ENCODE measurements around the gene TRPM1.

TRPM1 gene

DNA sequence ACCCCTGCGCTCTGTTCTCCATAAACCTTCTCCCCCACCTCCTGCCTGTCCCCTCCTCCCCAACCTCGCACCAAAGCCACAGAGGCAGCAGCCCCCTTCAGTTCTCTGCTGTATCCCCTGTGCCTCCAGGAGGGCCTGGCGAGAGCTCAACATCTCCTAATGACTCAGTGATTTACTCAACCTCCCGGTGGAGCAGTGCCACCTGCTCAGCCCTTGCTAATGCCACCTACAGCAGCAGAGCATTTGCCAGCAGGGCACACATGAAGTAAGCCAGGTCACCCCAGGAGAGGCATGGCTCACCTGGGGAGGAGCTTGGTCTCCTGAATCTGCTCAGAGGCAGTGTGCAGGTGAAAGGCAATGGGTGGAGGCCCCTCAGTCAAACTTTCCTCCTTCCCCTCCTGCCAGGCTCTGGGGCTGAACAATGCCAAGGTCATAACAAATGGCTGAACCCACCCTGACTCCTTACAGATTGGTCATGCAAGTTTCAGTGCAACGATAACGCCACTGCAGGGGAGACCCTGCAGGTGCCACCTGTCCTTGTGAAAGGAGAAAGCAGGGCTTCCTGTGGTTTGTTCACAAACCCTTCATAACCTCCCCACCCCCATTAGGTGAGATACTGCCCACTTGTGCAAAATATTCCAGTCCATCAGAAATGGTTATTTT, 19.8 kb downstream of the TRPM1 start:
- DNase-seq, result no peak

DNA sequence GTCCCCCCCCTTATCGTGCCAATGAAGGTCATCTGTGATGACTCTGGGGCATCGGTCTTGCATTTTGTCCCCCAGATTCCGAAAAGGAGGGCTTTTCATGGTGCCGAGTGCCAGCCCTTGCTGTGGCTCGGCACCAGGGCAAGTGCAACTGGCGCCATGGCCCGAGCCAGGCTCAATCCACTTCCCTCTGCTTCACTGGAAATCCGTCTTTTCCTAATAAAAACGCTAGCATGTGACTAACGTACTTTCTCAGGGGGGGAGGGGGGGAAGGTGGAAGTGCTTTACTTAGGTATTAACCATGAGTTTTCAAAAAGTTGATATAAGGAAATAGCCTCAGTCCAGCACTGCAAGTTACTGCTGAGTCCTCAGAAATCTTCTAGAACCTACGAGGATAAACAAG, 20.5 kb downstream of the TRPM1 start:
- no peak for DNase-seq

DNA sequence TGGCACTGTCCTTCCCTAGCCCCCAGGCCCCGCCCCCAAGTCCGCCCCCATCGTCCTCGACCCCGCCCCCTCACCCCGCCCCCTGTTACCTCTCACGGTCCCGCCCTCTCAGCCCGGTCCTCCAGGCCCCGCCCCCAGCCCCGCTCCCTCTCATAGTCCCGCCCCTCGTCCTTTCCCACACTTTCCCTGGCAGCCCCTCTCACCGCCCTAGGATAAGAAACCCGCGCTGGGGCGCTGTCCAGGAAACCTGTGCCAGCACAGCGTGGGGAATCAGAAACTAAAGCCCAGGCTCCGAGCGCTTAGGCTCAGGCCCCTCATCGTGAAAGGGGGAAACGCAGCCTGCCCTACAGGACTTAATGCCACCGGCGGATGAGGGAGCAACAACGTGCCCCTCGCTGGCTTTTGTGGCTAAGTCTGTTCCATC, 20.9 kb downstream of the TRPM1 start:
- DNase-seq, result no peak

DNA sequence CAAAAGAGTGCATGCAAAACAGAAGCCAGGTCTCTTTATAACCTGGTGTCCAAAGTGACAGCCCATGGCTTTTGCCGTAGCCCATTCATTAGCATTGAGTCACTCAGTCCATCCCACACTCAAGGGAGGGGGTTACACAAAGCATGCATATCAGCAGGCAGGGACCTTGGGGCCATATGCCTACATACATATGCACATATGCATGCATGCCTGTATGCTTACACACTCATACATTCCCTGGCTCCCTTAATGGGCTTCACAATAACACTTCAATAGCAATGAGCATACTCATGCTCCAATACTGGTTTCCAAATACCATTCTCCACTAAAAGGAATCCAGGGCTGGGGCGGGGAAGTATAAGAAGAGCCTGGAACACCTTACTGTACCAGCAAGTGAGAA, 22.0 kb downstream of the TRPM1 start:
- no peak for DNase-seq

DNA sequence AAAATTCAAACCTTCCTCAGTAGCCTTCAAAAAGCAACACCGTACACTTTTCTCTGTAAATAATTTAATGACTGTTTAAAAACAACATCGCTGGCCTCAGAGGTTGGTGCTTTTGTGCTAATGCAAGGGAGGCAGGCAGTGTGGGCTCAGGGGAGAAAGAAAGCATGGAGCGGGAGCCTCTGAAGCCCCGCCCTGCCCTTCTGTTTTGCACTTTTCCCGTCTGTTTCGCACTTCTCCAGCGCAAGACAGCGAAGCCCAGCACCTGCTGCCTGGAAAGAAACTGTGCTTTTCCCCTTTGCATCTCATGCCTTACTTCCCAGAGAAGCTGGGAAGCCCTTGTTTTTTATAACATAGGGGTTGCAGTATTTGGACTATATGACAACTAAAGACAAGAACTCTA, 23.1 kb downstream of the TRPM1 start:
- DNase-seq, result no peak

DNA sequence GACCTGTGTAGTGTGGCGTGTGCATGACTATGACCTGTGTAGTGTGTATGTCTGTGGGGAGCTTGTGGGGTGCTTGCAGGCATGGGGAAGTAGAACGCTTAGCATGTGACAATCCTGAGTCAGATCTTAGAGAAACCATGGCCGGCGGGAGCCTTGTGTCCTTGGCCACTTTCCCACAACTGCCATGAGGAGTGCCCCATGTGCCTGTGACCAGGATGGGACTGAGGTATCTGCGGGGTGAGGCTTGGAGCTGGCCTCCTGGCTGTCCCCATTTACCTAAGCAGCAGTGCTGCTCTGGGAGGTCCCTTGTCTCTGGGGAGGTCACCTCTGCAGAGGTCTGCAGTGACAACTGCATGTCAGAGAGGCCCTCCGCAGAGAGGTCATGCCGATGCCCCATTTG, 23.6 kb downstream of the TRPM1 start:
- DNase-seq, result no peak

DNA sequence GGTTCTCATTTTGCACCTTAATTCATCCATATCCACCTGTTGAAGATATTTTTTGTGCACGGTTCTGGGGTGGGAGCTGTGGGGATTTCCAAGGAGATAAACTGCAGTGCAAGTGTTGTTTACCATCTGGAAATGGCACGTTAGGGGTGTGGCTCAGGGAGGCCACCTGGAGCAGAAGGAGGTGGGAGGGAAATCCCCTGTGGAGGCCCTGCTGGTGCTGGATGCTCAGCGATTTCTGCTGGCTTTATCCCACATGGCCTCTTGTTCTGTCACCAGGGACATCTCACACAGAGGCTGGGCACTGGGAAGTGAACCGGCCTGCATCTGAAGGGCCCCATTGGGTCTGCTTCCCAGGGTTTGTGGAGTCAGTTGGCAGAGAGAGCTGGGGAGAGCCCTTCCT, 24.3 kb downstream of the TRPM1 start:
- DNase-seq, result no peak

DNA sequence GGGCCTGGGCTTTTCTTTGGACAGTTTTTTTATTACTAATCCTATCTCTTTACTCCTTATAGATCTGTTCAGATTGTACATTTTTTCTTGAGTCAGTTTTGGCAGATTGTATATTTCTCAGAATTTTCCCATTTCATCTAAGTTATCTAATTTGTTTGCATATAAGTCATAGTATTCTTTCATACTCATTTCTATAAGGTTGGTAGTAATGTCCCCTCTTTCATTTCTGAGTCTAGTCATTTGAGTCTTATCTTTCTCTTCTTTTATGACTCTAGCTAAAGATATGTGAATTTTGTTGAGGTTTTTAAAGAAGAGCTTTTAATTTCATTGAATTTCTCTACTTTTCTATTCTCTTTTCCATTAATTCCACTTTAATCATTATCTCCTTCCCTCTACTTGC, 27.2 kb downstream of the TRPM1 start:
- DNase-seq, result no peak

DNA sequence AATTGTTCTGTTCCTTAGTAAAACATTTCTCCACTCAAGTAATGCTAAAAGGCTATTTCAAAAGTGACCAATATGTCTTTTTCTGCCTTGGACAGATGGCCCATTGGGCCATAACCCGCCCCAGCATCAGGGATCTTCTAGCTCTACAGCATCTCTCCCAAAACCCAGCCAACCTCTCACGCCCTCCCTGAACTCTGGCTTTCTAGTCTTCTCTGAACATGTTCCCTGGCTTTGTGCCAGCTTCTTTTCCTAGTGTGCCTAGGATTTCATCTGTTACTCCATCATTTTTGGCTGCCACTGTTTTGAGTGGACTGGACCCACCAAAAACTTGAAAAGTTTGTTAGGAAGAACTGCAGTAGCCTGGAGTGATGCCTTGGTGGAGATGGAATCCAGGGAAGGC, 30.7 kb downstream of the TRPM1 start:
- no peak for DNase-seq

DNA sequence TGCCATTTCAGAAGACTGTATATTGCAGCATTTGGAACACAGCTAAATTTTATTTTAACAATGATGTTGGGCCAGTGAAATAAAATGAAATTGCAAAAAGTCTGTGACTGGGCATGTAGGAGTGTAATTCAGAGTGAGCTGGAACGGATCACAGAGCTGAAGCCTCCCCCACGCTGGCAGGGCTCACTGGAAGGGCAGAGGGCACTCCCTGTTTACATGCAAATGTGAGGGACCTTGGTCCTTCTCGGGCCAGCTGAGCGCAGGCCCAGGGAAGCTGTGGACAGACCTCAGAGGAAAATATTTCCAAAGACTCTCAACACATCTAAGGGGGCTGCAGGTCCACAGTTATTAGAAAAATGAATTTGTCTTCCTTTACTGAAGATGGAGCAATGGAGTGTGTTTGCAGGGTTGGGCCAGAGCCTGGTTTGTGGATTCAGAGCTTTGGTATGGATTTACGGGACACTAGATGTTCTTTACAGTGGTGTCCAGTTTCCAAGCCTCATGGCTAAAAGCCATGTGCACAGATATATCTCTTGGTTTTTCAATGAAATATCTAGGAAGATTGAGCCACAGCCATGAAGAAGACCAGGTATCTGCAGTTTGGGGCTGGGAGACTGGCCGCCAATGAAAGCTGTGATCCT, 32.0 kb downstream of the TRPM1 start:
- DNase-seq, result no peak

DNA sequence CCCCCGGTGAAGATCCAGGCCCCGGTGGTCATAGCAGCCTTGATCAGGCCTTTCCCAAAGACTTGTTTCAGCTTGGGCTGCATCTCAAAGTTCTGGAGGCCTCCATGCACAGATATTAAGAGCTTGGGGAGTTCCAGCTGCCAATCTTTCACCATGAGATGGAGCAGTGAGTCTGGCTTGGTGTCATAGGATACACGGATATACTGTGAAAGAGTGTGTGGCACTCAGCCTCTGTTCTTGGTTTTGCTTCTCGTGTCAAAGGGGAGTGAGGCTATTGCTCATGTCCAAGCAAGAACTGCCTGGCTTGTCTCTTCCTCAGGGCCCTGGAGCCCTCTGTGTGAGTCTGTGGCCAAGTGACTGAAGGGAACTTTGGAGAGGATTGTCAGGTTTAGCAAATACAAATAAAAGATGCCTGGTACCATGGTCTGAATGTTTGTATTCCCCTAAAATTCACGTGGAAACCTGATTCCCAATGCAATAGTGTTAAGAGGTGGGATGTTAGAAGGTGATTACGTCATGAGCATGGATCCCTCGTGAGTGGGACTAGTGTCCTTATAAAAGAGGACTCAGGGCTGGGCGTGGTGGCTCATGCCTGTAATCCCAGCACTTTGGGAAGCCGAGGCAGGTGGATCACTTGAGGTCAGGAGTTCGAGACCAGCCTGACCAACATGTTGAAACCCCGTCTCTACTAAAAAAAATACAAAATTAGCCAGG, 33.5 kb downstream of the TRPM1 start:
- no peak for DNase-seq

DNA sequence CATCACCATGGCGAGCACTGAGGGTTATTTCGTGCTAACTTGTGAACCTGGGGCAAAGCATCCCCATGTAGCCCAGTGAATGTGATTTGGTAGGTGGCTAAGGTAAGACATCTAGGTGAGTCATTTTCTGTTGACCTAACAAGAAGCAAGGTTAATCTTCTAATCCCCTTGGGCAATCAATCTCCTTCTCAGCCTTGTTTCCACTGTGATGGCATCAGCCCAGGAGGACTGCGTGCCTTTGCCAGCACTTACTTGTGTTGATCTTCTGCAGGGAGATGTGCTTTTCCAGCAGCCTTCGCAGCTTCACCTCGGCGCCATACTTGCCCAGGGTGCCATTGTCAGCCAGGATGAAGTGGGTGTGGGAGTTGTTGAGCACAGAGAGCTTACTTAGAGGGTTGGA, 35.7 kb downstream of the TRPM1 start:
- no peak for DNase-seq

DNA sequence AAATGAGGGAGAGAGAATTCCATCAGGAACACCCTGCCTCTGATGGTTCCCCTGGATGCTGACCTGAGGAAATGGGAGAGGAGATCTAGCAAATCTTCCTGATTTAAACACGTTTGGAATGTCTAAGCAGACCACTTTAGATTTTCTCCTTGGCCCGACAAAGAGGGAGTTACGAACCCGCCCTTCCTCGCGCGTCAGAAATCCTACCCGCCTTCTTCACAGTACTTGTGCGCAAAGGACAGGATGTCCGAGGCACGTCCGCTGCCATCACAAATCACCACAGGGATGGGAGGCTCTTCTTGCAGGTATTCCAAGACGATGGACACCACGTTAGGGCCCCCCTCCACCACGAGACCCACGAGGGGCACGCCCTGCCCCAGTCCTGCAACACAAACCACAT, 38.6 kb downstream of the TRPM1 start:
- DNase-seq, result no peak

DNA sequence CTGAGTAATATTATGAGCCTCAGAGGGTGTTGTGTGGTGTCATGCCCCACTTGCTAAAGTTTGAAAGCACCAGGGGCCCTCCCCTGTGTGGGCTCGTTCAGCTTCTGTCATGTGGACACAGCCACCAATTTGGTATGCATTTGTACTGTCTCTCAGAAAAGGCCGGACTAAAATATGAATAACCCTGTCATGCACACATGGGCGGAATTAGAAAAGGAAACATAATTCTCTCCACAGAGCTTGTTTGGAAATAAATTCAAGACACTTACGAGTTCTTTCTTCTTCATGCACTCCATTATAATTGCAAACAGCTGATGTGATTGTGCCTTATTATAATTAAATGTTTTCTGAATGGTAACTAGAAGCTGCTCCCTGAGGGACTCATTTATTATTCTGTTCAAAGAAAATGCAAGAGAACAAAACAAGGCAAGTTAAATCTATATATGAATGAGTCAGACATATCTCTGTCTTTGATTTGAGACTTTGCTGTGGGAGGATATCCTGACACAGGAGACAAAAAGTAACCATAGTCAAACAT, 39.1 kb downstream of the TRPM1 start:
- no peak for DNase-seq

DNA sequence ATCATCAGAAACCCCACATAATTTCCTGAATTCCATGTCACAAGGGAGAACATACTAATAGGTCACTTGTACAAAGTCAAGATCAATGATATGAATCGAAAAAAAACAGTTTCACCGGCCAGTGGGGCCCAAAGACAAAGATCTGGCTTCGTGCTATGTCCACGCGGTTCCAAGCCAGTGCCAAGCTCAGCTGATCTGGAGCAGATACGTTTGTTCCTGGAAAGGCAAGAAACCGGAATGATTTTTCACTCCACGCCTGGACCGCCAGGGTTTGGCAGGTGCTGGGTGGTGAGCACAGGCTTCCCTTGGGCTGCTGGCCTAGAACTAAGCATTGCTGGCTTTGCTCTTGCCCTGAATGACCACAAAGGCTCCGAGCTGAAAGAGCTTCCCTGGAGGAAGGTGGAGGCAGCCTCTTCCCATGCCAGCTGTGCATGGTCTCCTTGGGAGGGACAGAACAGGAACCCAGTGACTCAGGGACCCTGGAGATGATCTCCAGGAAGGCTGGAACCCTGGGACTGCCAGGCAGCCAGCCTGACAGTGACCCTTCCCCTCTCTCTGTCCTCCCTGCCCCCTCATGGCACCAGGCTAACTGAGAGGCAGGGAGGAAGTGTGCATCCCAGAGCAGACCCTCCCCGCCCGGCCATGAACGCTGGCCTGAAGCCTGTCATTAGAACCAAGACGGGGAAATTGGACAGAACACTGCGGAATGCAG, 40.9 kb downstream of the TRPM1 start:
- DNase-seq, result no peak

DNA sequence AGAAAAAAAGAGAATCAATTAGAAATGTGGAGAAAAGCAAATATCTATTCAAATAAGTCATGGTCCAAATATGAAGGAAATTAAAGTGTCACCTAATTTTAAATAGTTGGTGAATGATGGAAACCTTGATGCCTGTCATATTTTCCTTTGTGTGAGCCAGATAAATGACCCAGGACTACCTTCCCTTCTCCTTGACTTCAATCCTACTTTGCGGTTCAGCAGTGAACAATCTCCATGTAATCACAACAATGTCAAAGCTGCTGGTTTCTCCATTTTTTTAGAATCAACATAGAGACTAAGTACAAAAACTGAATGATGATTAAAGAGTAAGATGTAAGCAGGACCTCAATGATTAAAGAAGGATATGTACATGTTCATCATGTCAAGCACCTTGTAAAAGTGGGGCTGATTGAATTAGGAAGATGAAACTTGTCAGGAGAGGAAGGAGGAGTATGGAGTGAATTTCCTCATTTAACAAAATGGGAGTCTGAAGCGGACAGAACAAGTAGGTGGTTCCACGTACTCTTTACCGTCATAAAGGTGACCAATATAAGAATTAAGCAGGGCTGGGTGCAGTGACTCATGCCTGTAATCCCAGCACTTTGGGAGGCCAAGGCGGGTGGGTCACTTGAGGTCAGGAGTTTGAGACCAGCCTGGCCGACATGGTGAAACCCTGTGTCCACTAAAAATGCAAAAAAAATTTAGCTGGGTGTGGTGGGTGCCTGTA, 43.1 kb downstream of the TRPM1 start:
- DNase-seq, result no peak

DNA sequence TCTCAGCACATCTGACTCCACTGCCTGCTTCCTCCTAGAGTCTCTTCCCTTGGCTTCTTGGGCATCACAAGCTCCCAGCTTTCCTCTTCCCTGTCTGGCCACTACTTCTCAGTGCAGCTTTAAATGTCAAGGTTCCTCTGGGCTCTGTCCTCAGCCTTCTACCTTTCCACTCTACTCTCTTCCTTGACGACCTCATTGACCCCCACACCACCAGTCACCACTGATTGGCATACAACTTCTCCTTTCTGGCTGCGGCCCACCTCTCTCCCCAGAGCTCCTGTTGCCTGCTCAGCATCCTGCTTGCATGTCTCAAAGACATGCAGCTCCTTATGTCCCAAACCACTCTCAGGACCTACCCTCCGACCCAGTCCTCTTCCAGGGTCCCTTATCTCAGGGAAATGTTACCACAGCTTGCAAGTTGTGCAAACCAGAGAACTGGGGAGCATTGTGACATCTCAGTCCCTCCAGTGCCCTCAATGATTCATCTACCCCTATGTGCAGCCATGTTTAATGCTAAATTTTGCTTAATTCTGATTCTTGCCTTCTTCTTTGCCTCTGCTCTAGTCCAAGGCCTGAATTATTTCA, 49.9 kb downstream of the TRPM1 start:
- no peak for DNase-seq

DNA sequence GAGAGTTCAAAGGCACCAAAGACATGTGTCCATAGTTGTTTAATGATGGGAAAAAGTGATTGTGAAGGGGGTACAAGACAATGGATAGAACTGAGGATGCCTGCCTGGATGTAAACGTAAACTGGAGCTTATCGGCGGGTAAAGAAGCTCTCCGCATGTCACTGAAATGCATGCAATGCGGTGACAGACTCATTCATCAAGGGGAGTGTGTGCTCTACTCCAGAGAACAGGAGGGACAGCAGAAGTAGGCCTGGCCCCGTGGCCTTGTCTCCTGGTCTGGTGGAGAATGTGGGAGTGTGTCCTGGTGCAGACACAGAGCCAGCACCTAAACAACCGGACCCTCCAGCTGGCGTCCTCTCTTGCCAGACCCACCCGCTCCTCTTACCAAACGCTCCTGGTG, 50.6 kb downstream of the TRPM1 start:
- DNase-seq, result no peak

DNA sequence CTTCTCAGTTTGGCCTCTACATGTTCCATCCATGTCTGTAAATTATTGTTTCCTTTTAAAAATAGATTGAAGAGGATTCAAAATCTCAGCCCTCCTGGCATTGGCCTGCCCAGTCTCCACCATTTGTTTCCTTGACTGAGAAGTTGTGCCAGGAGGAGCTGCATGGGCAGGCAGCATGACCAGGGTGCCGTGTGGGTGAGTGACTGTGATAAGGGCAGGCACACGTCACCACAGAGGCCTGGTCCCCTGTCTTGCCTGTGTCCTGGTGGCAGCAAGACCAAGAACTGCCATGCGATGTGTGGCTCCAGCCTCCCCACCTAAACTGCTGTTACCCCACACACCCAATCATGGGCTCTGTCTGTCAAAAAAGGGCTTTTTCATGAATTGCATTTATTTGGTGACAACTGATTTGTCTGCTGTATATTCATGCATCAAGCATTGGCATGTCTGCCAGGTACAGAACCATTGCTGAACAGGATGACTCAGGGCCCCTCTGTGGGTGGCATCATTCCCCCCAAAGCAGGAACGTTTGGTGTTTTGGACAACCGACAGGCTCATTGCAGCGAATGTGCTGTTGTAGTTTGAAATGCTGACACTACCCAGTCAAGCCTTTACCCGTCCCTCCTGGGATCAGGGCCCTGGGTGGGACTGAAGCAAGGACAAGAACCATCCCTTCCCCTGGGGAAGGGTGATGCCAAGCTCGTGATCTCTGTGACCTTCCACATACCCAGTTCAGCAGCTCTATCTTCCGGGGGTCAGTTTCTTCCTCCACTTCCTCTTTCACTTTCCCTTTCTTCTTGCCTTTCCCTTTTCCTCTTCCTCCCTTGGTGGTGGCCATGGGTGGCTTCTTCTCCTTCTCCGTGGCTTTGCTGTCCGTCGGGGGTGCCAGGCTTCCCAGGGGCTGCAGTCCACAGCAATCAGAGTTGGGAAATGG, 51.6 kb downstream of the TRPM1 start:
- DNase-seq, result no peak

DNA sequence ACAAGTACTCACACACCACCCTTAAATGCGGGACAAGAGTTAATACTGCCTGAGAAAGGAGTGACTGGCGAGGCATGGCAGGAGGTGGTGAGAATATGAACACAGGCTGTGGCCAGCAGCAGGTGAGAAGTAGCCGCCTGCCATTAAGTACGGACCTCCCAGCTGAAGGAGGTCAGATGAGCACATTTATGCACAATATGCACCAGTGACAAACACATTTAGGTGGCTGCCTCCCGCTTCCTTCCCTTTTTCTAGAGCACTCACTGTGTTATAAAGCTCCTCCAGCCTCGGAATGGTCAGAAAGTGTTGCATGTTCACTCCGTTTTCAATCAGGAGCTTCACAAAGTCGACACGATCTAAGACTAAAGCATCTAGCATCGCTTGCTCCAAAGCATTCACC, 52.4 kb downstream of the TRPM1 start:
- no peak for DNase-seq

DNA sequence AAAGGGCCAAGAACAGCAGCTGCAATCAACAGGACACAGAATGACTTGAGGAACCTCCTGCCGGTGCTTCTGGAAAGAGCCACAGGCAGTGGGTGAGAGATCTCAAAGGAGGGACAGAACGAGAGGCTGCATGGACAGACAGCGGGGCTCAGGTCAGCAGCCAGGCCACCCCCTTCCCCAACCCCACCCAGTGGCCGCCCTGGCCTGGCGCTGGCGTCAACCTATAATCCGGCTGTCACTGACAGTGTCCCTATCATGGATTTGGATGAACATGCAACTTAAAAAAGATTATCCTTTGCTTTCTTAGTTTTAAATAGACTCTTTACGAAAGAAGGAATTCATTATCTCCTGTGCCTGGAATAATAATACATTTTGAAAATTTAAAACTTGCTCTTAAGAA, 54.1 kb downstream of the TRPM1 start:
- no peak for DNase-seq

All from NCI-H1930 (cell line).